HG03439 (cell line): ENCODE data around the gene ARHGAP26.
"Not testable (repeated sequence)": the region's sequence is repeated elsewhere in the genome, so short reads cannot be mapped to it uniquely, and the experiment has no call there.

Source experiments
- ATAC-seq: cut with Tn5 transposase; IDR thresholded peaks from one replicate; pipeline ENCODE4 v1.9.1; 2021; ENCODE audit warnings: mild to moderate bottlenecking, moderate library complexity; ENCODE audit not compliant: unreplicated experiment

Gene ARHGAP26

GRCh38 chr5:143105216-143105905 lies 335.2 kb downstream of the ARHGAP26 start:
- ATAC-seq: no peak

- no peak for ATAC-seq
Observed at GRCh38 chr5:143106174-143106573, 336.0 kb downstream of the ARHGAP26 start.

GRCh38 chr5:143108498-143109128 lies 338.4 kb downstream of the ARHGAP26 start:
- no peak for ATAC-seq

GRCh38 chr5:143110591-143110990 lies 340.4 kb downstream of the ARHGAP26 start:
- no peak for ATAC-seq

GRCh38 chr5:143111799-143112198 lies 341.6 kb downstream of the ARHGAP26 start:
- ATAC-seq: no peak

- ATAC-seq: no peak
Observed at GRCh38 chr5:143113461-143113860, 343.3 kb downstream of the ARHGAP26 start.

- no peak for ATAC-seq
Observed at GRCh38 chr5:143114481-143114880, 344.3 kb downstream of the ARHGAP26 start.

GRCh38 chr5:143115381-143115780 lies 345.2 kb downstream of the ARHGAP26 start:
- ATAC-seq: no peak

GRCh38 chr5:143116814-143117213 lies 346.6 kb downstream of the ARHGAP26 start:
- no peak for ATAC-seq

GRCh38 chr5:143117821-143118220 lies 347.6 kb downstream of the ARHGAP26 start:
- no peak for ATAC-seq

- ATAC-seq: no peak
Observed at GRCh38 chr5:143118222-143118621, 348.0 kb downstream of the ARHGAP26 start.

- not testable (repeated sequence) for ATAC-seq
Observed at GRCh38 chr5:143118818-143119217, 348.6 kb downstream of the ARHGAP26 start.

- peak; percentile 49 for ATAC-seq
Observed at GRCh38 chr5:143119291-143119769, 349.2 kb downstream of the ARHGAP26 start.

GRCh38 chr5:143119881-143120341 lies 349.7 kb downstream of the ARHGAP26 start:
- no peak for ATAC-seq

GRCh38 chr5:143120460-143121134 lies 350.4 kb downstream of the ARHGAP26 start:
- no peak for ATAC-seq

GRCh38 chr5:143121135-143121475 lies 350.9 kb downstream of the ARHGAP26 start:
- no peak for ATAC-seq

- ATAC-seq: no peak
Observed at GRCh38 chr5:143124593-143124992, 354.4 kb downstream of the ARHGAP26 start.

- no peak for ATAC-seq
Observed at GRCh38 chr5:143126174-143127019, 356.2 kb downstream of the ARHGAP26 start.

GRCh38 chr5:143128412-143129071 lies 358.4 kb downstream of the ARHGAP26 start:
- ATAC-seq: no peak

- no peak for ATAC-seq
Observed at GRCh38 chr5:143129203-143129602, 359.0 kb downstream of the ARHGAP26 start.
